GM23248 (cell line): Measurements from ENCODE around the gene GLRX.

ENCODE experiments used
- EZH2 ChIP-seq: fragments of 200-600 bp; sonication (generic); IDR thresholded peaks from 2 replicates; pipeline ENCODE4 v1.6.1; 2018; ENCODE audit warnings: antibody characterized with exemption, mild to moderate bottlenecking; ENCODE audit not compliant: insufficient read depth, poor library complexity, severe bottlenecking
- EZH2phosphoT487 ChIP-seq: fragments of 200-600 bp; sonication (generic); IDR thresholded peaks from 2 replicates; pipeline ENCODE4 v1.6.1; 2018; ENCODE audit warnings: antibody characterized with exemption, moderate library complexity, mild to moderate bottlenecking, low read depth; ENCODE audit not compliant: insufficient read depth

GRCh38 chr5:95778713-95779436 is 43.7 kb downstream of the GLRX start:
- TF ChIP-seq EZH2 (no peak), EZH2phosphoT487 (no peak)
